A673 (cell line): ENCODE results near the gene KIF4A.

ENCODE experiments used
- EZH2 ChIP-seq: fragments of 200-600 bp; sonication (generic); IDR thresholded peaks from 2 replicates; pipeline ENCODE4 v1.6.1; 2017; ENCODE audit warnings: borderline replicate concordance, low read depth, mild to moderate bottlenecking, mixed read lengths, antibody characterized with exemption, low read length; ENCODE audit not compliant: poor library complexity, severe bottlenecking
- TF ChIP-seq, protein P1 (sequence below): fragments of 300-800, 200-600 bp; sonication (generic); conservative IDR thresholded peaks from 2 replicates; pipeline ENCODE4 v1.5.1; 2017; ENCODE audit warnings: low read depth, mild to moderate bottlenecking, antibody characterized with exemption, low read length, moderate library complexity, mixed read lengths

DNA sequence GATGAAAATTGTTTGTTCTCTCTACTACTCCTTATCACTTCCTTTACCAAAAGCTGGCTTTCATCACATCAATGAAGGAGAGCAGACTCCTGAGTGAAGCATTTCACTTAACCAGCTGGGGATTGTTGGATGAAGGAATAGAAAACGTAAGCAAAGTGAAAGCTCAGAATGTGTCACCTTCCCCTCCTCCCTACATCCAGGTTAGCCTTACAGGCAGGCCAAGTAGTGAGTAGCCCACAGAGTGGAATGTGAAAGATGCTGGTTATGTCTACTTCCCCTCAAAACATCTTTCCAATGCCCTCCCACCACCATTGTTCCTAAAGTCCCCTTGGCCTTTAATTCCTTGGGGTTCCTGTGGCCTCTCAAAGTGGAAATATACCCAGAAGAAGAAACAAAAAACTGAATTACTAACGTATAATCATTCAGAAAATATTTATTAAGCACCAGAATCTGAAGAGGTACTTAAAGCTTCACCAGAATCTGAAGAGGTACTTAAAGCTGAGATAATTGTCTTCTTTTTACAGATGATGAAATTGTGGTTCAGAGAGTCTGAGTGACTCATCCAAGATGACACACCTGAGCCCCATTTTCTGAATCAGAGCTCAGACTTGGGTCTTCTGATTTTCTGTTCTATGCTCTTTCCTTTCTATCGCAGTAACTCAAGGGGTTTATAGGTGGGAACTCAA, 36.4 kb upstream of the KIF4A start:
- TF ChIP-seq, protein P1, sequence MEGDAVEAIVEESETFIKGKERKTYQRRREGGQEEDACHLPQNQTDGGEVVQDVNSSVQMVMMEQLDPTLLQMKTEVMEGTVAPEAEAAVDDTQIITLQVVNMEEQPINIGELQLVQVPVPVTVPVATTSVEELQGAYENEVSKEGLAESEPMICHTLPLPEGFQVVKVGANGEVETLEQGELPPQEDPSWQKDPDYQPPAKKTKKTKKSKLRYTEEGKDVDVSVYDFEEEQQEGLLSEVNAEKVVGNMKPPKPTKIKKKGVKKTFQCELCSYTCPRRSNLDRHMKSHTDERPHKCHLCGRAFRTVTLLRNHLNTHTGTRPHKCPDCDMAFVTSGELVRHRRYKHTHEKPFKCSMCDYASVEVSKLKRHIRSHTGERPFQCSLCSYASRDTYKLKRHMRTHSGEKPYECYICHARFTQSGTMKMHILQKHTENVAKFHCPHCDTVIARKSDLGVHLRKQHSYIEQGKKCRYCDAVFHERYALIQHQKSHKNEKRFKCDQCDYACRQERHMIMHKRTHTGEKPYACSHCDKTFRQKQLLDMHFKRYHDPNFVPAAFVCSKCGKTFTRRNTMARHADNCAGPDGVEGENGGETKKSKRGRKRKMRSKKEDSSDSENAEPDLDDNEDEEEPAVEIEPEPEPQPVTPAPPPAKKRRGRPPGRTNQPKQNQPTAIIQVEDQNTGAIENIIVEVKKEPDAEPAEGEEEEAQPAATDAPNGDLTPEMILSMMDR, result no peak
- no peak for TF ChIP-seq EZH2
